Uterus (tissue), 2 donors: ENCODE results near the gene KLHDC7A.

Source experiments
- CTCF ChIP-seq, 4 experiments: fragments of 200-600 bp in 2 of 4; fragments of 450-650 bp in 2 of 4; sonication (generic) in 2 of 4; IDR thresholded peaks; one replicate each; pipeline ENCODE4 v1.5.1; 2016 to 2019; ENCODE audit warnings: antibody characterized with exemption in 4 of 4, mild to moderate bottlenecking in 2 of 4, moderate library complexity in 1 of 4
- POLR2A ChIP-seq, 2 donors: fragments of 450-650 bp; IDR thresholded peaks; one replicate each; pipeline ENCODE4 v1.6.1; 2016; ENCODE audit warnings: antibody characterized with exemption in 2 of 2, mild to moderate bottlenecking in 1 of 2, moderate library complexity in 1 of 2

- TF ChIP-seq CTCF (IDR thresholded peaks at IDR 0.05) = no peak
- no peak for TF ChIP-seq POLR2A (IDR thresholded peaks at IDR 0.05)
These were observed 19.1 kb upstream of the KLHDC7A start for GRCh38 chr1:18461656-18462055.
